Measurements from ENCODE around the gene DUOXA2. TPM values are rescaled to one million over a fixed set of nuclear protein-coding genes. Genes with fewer than 3 reads are reported as not detected.

The DUOXA2 gene
- total RNA-seq, 6 donors from 2014 or later: 0.13 TPM; not detected in 5

DNA sequence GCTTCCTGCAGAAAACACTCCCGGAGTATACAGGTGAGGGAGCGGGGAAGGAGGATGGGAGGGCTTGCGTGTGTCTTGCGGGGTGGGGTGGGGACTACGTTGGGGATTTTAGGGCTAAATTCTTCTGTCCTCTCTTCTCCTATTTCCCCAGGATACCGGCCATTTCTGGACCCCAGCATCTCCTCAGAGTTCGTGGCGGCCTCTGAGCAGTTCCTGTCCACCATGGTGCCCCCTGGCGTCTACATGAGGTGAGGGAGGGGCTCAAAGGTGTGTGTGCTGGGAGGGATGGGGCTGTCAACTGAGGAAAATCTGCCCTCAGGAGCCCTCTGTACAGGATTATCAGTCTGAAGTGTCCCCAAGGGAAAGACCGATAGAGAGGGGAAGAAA lies 22.2 kb downstream of the DUOXA2 start:
- TF ChIP-seq POLR2A (IDR thresholded peaks at IDR 0.05) (no peak), POLR2AphosphoS5 (IDR thresholded peaks at IDR 0.05) (no peak), EP300 (IDR thresholded peaks at IDR 0.05) (no peak), CTCF (IDR thresholded peaks at IDR 0.05) (no peak)
- ATAC-seq (ENCODE audit: low FRiP score in 2 of 2) (no peak), DNase-seq (no peak)
- Histone ChIP-seq H3K9me3 (no peaks in the 10 kb centered on the region), H3K4me1 (peaks cover 7 to 58% (median 31%) of the 10 kb centered on the region in 4 donors), H3K27ac (peak overlapping the region in 2 of 4 donors; percentile 31 to 64), H3K36me3 (peaks cover 0 to 10% (median 4%) of the 10 kb centered on the region in 4 donors), H3K27me3 (peaks cover 0 to 13% (median 6%) of the 10 kb centered on the region in 4 donors), H3K4me3 (no peak overlapping the region)
- 31 to 41% methylated on average over 8 to 10 of the region's 10 CpGs for WGBS, 2 donors

DNA sequence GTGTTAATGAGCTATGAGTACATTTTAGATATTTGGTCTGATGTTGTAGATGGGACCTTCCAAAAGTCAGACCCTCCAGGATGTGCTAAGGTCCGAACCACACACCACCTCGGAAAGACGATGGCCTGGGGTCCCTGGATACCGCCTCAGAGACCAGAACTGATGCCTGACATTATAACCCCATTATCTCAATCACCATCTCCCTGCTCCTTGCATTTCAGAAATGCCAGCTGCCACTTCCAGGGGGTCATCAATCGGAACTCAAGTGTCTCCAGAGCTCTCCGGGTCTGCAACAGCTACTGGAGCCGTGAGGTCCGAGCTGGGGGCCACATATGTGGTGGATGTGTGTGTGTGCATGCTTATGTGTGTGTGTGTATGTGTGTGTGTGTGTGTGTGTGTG lies 23.6 kb downstream of the DUOXA2 start:
- H3K4me1 ChIP-seq: peaks cover 7 to 55% (median 23%) of the 10 kb centered on the region in 4 donors
- peak overlapping the region in 2 of 4 donors; percentile 70 to 76 for H3K27ac ChIP-seq
- no peak overlapping the region for H3K4me3 ChIP-seq
- H3K9me3 ChIP-seq: no peaks in the 10 kb centered on the region
- H3K36me3 ChIP-seq: peaks cover 5 to 10% (median 9%) of the 10 kb centered on the region in 4 donors
- peaks cover 0 to 13% (median 6%) of the 10 kb centered on the region in 4 donors for H3K27me3 ChIP-seq
- no peak for ATAC-seq (ENCODE audit: low FRiP score in 2 of 2)
- TF ChIP-seq POLR2A (IDR thresholded peaks at IDR 0.05) (no peak), POLR2AphosphoS5 (IDR thresholded peaks at IDR 0.05) (no peak), EP300 (IDR thresholded peaks at IDR 0.05) (no peak), CTCF (IDR thresholded peaks at IDR 0.05) (no peak)
- 82 to 83% methylated on average over 8 of the region's 8 CpGs for WGBS, 2 donors
- no peak for DNase-seq

GRCh38 chr15:45138814-45139765 lies 25.0 kb downstream of the DUOXA2 start:
- peak; percentile 79 to 87 for DNase-seq
- TF ChIP-seq EP300 (IDR thresholded peaks at IDR 0.05) (no peak), POLR2A (IDR thresholded peaks at IDR 0.05) (peak in 1 of 4 donors; percentile 54), CTCF (IDR thresholded peaks at IDR 0.05) (no peak), POLR2AphosphoS5 (IDR thresholded peaks at IDR 0.05) (peak in 1 of 2 donors; percentile 53)
- H3K9me3 ChIP-seq: no peaks in the 10 kb centered on the region
- no peak overlapping the region for H3K4me3 ChIP-seq
- 36 to 71% methylated on average over 5 to 12 of the region's 12 CpGs for WGBS, 2 donors
- peak; percentile 48 to 83 for ATAC-seq (ENCODE audit: low FRiP score in 2 of 2)
- peaks cover 10 to 20% (median 18%) of the 10 kb centered on the region in 4 donors for H3K36me3 ChIP-seq
- peaks cover 7 to 48% (median 16%) of the 10 kb centered on the region in 4 donors for H3K4me1 ChIP-seq
- H3K27ac ChIP-seq: peak overlapping the region in 3 of 4 donors; percentile 55 to 76 (median 70)
- peaks cover 0 to 13% (median 6%) of the 10 kb centered on the region in 4 donors for H3K27me3 ChIP-seq

- Histone ChIP-seq H3K4me1 (peaks cover 7 to 45% (median 11%) of the 10 kb centered on the region in 4 donors), H3K27ac (peak overlapping the region in 3 of 4 donors; percentile 19 to 55 (median 42)), H3K9me3 (no peaks in the 10 kb centered on the region), H3K4me3 (no peak overlapping the region), H3K36me3 (peaks cover 10 to 25% (median 21%) of the 10 kb centered on the region in 4 donors), H3K27me3 (peaks cover 0 to 8% (median 3%) of the 10 kb centered on the region in 4 donors)
- TF ChIP-seq POLR2AphosphoS5 (IDR thresholded peaks at IDR 0.05): peak; percentile 49 to 78
- peak in 1 of 4 donors; percentile 54 for TF ChIP-seq POLR2A (IDR thresholded peaks at IDR 0.05)
- peak in 2 of 6 experiments; percentile 7 to 15 for TF ChIP-seq CTCF (IDR thresholded peaks at IDR 0.05)
- peak; percentile 51 to 97 (median 90) for TF ChIP-seq EP300 (IDR thresholded peaks at IDR 0.05)
- DNase-seq: peak in 1 of 2 donors; percentile 85
- WGBS, 2 donors: 76 to 84% methylated on average over 3 to 6 of the region's 6 CpGs
- peak; percentile 39 to 91 for ATAC-seq (ENCODE audit: low FRiP score in 2 of 2)
These were observed 25.6 kb downstream of the DUOXA2 start for GRCh38 chr15:45139770-45140169.

All from upper lobe of left lung (tissue), 6 donors.